ENCODE results near the gene SLF1.

GRCh38 chr5:94575196-94575595 lies 43.3 kb upstream of the SLF1 start:
- TF ChIP-seq CTCF (conservative IDR thresholded peaks at IDR 0.05 in 1 of 2, IDR thresholded peaks at IDR 0.05 in 1 of 2; ENCODE audit: extremely low read depth in 1 of 2, insufficient read depth in 1 of 2, low read depth in 1 of 2, low read length in 2 of 2): no peak
- TF ChIP-seq EZH2 (IDR thresholded peaks at IDR 0.05; ENCODE audit: borderline replicate concordance, low read length): no peak

Data from mammary epithelial cell (primary cell).